IMR-90 (cell line): ENCODE data around the gene TGOLN2. TPM values are rescaled to one million over a fixed set of nuclear protein-coding genes. Genes with fewer than 3 reads are reported as not detected.

Experiments
- ATAC-seq: fragments of 200-7000 bp; cut with Tn5 transposase; 2 replicates; pipeline ENCODE4 v1.9.1; 2020; ENCODE audit warnings: low read depth, mild to moderate bottlenecking, moderate library complexity
- BruUV-seq: library from RNA; stranded (reverse); fragments of 400-500 nt; replicated peaks from 2 replicates; lab custom pipeline; 2021; lab: Mats Ljungman, UMichigan
- CTCF ChIA-PET: fragments of 300-600 bp; formaldehyde crosslinking; extraction: SDS; loops from one replicate; lab custom pipeline; 2021; ENCODE audit warnings: antibody characterized with exemption; lab: Yijun Ruan, JAX
- POLR2A ChIA-PET: fragments of 300-600 bp; sonication (Branson Sonifier 250); formaldehyde crosslinking; loops from one replicate; lab custom pipeline; 2022; ENCODE audit warnings: antibody characterized with exemption; ENCODE audit not compliant: unreplicated experiment; lab: Charles Lee
- DNase-seq: peaks from one replicate; pipeline ENCODE4 v3.0.0; 2013
- H2AFZ ChIP-seq: replicated peaks from 2 replicates; pipeline ENCODE3; 2013; ENCODE audit warnings: low read length, mild to moderate bottlenecking; ENCODE audit not compliant: poor library complexity
- H2AK5ac ChIP-seq: 2 replicates; pipeline ENCODE4 v1.6.1; 2013; ENCODE audit warnings: low read depth, low read length, inconsistent platforms
- H2AK9ac ChIP-seq: replicated peaks from 2 replicates; pipeline ENCODE3; 2013; ENCODE audit warnings: mild to moderate bottlenecking, low read depth, low read length, moderate library complexity; ENCODE audit not compliant: poor library complexity
- H2BK120ac ChIP-seq: 2 replicates; pipeline ENCODE4 v1.6.1; 2013; ENCODE audit warnings: low read depth, low read length, inconsistent platforms
- H2BK15ac ChIP-seq: 3 replicates; pipeline ENCODE4 v1.6.1; 2013; ENCODE audit warnings: low read depth, low read length, inconsistent platforms
- H2BK20ac ChIP-seq: 2 replicates; pipeline ENCODE4 v1.6.1; 2013; ENCODE audit warnings: low read depth, mild to moderate bottlenecking, inconsistent platforms, low read length, moderate library complexity
- H2BK5ac ChIP-seq: 2 replicates; pipeline ENCODE4 v1.6.1; 2013; ENCODE audit warnings: mild to moderate bottlenecking, low read depth, low read length, inconsistent platforms; ENCODE audit not compliant: poor library complexity, severe bottlenecking
- H3K14ac ChIP-seq: replicated peaks from 2 replicates; pipeline ENCODE4 v1.6.1; 2013; ENCODE audit warnings: low read depth, low read length, inconsistent platforms
- H3K18ac ChIP-seq: 2 replicates; pipeline ENCODE4 v1.6.1; 2013; ENCODE audit warnings: low read depth, low read length, control low read depth
- H3K23ac ChIP-seq: 2 replicates; pipeline ENCODE4 v1.6.1; 2013; ENCODE audit warnings: low read depth, low read length, inconsistent platforms
- H3K27ac ChIP-seq: 2 replicates; pipeline ENCODE4 v1.5.1; 2013; ENCODE audit warnings: mild to moderate bottlenecking, control low read depth, low read length; ENCODE audit not compliant: insufficient read depth
- H3K27me3 ChIP-seq: 2 replicates; pipeline ENCODE4 v1.6.1; 2013; ENCODE audit warnings: low read length; ENCODE audit not compliant: control insufficient read depth, insufficient read depth
- H3K36me3 ChIP-seq: 2 replicates; pipeline ENCODE4 v1.6.1; 2013; ENCODE audit warnings: low read length, mixed read lengths; ENCODE audit not compliant: control insufficient read depth, insufficient read depth
- H3K4ac ChIP-seq: 2 replicates; pipeline ENCODE4 v1.6.1; 2013; ENCODE audit warnings: low read depth, low read length, inconsistent platforms
- H3K4me1 ChIP-seq: 2 replicates; pipeline ENCODE4 v1.6.1; 2013; ENCODE audit warnings: low read length, mixed read lengths; ENCODE audit not compliant: control insufficient read depth, insufficient read depth
- H3K4me2 ChIP-seq: 2 replicates; pipeline ENCODE4 v1.6.1; 2013; ENCODE audit warnings: low read depth, mild to moderate bottlenecking, control low read depth, low read length, moderate library complexity
- H3K4me3 ChIP-seq: 2 replicates; pipeline ENCODE4 v1.5.1; 2013; ENCODE audit warnings: low read depth, mild to moderate bottlenecking, control low read depth, low read length, moderate library complexity; ENCODE audit not compliant: insufficient read depth
- H3K56ac ChIP-seq: 2 replicates; pipeline ENCODE4 v1.6.1; 2013; ENCODE audit warnings: low read length, inconsistent platforms; ENCODE audit not compliant: insufficient read depth; ENCODE audit errors: extremely low read depth
- H3K79me1 ChIP-seq, 2 experiments: 2 replicates each; pipeline ENCODE4 v1.6.1; 2013; ENCODE audit warnings: low read length in 2 of 2, inconsistent platforms in 1 of 2, low read depth in 1 of 2
- H3K9ac ChIP-seq: 2 replicates; pipeline ENCODE4 v1.6.1; 2013; ENCODE audit warnings: low read depth, low read length, control low read depth
- H3K9me1 ChIP-seq: 2 replicates; pipeline ENCODE4 v1.6.1; 2013; ENCODE audit warnings: low read length, inconsistent platforms; ENCODE audit not compliant: insufficient read depth
- H3K9me3 ChIP-seq: 2 replicates; pipeline ENCODE4 v1.6.1; 2013; ENCODE audit warnings: low read length; ENCODE audit not compliant: control insufficient read depth, insufficient read depth
- H4K20me1 ChIP-seq: 2 replicates; pipeline ENCODE4 v1.6.1; 2013; ENCODE audit warnings: low read length, inconsistent platforms; ENCODE audit not compliant: insufficient read depth
- H4K5ac ChIP-seq: 2 replicates; pipeline ENCODE4 v1.6.1; 2013; ENCODE audit warnings: mild to moderate bottlenecking, low read depth, low read length, control low read depth
- H4K8ac ChIP-seq, 2 experiments: 2 replicates each; pipeline ENCODE4 v1.6.1; 2013; ENCODE audit warnings: low read depth in 2 of 2, low read length in 2 of 2, control low read depth in 1 of 2, inconsistent platforms in 1 of 2
- H4K91ac ChIP-seq: 2 replicates; pipeline ENCODE4 v1.6.1; 2013; ENCODE audit warnings: low read depth, low read length, inconsistent platforms; ENCODE audit not compliant: insufficient read depth
- BHLHE40 ChIP-seq: fragments of 150-350 bp; IDR thresholded peaks from 2 replicates; pipeline ENCODE4 v1.6.1; 2016; ENCODE audit warnings: mild to moderate bottlenecking, low read depth, low read length
- CEBPB ChIP-seq: IDR thresholded peaks from 2 replicates; pipeline ENCODE4 v1.6.1; 2012; ENCODE audit warnings: low read depth, low read length, improper control_type of control experiment
- CHD1 ChIP-seq: IDR thresholded peaks from 2 replicates; pipeline ENCODE4 v1.6.1; 2012; ENCODE audit warnings: low read depth, low read length, improper control_type of control experiment
- CTCF ChIP-seq: conservative IDR thresholded peaks from 2 replicates; pipeline ENCODE4 v1.5.1; 2012; ENCODE audit warnings: mild to moderate bottlenecking, low read depth, low read length, improper control_type of control experiment
- FOS ChIP-seq: fragments of 150-350 bp; IDR thresholded peaks from 2 replicates; pipeline ENCODE4 v1.6.1; 2016; ENCODE audit warnings: low read depth, low read length
- MAFK ChIP-seq: IDR thresholded peaks from 2 replicates; pipeline ENCODE4 v1.6.1; 2012; ENCODE audit warnings: low read depth, low read length, improper control_type of control experiment
- MAZ ChIP-seq: IDR thresholded peaks from 2 replicates; pipeline ENCODE4 v1.6.1; 2012; ENCODE audit warnings: low read depth, mild to moderate bottlenecking, low read length, improper control_type of control experiment, moderate library complexity, borderline replicate concordance
- MXI1 ChIP-seq: IDR thresholded peaks from 2 replicates; pipeline ENCODE4 v1.6.1; 2012; ENCODE audit warnings: low read depth, mild to moderate bottlenecking, low read length, moderate library complexity, borderline replicate concordance
- POLR2A ChIP-seq: IDR thresholded peaks from 2 replicates; pipeline ENCODE4 v1.6.1; 2012; ENCODE audit warnings: mild to moderate bottlenecking, low read depth, low read length
- RAD21 ChIP-seq: IDR thresholded peaks from 2 replicates; pipeline ENCODE4 v1.6.1; 2012; ENCODE audit warnings: low read length, improper control_type of control experiment
- SMC3 ChIP-seq: fragments of 150-350 bp; IDR thresholded peaks from 2 replicates; pipeline ENCODE4 v1.6.1; 2016; ENCODE audit warnings: low read depth, mild to moderate bottlenecking, antibody characterized with exemption, low read length, moderate library complexity
- WGBS, 2 experiments: methylation state at CpG; one replicate each; pipeline versions ENCODE4 v1.1.5 to v1.1.7; 2013; ENCODE audit warnings: missing lambda C conversion rate in 2 of 2; ENCODE audit not compliant: insufficient read length in 1 of 2; ENCODE audit errors: extremely low coverage in 2 of 2; 5-methylcytosine and 5-hydroxymethylcytosine counted together
- dilution Hi-C: fragments of 300-500 bp; cut with HindIII; formaldehyde crosslinking; loops from one replicate; pipeline ENCODE4 v1.14.3; 2018; ENCODE audit warnings: low sequenced_read_pairs; ENCODE audit not compliant: unreplicated experiment
- in situ Hi-C: fragments of 300-500 bp; cut with MboI; formaldehyde crosslinking; loops from 3 replicates; pipeline ENCODE4 v1.14.3; 2019; ENCODE audit warnings: low sequenced_read_pairs, inconsistent platforms, mixed read lengths
- intact Hi-C: fragments of 100-400 bp; cut with micrococcal nuclease; formaldehyde crosslinking; loops from 2 replicates; pipeline ENCODE4 v1.10.0; 2022
- polyA plus RNA-seq, 3 experiments: library from polyadenylated mRNA; depleted of rRNA; stranded (reverse); fragments of >200 nt; gene quantifications; 2 replicates each; pipeline ENCODE4 v1.2.3, GENCODE V29; 2012; ENCODE audit warnings: low replicate concordance in 1 of 3
- total RNA-seq: library from RNA; depleted of rRNA; stranded (reverse); fragments of >200 nt; gene quantifications from 2 replicates; pipeline ENCODE4 v1.2.3, GENCODE V29; 2012
- TF ChIP-seq, protein P1 (sequence below): fragments of 150-350 bp; IDR thresholded peaks from 2 replicates; pipeline ENCODE4 v1.6.1; 2016; ENCODE audit warnings: low read depth, mild to moderate bottlenecking, low read length, moderate library complexity, borderline replicate concordance
- TF ChIP-seq, protein P2 (sequence below): fragments of 150-350 bp; IDR thresholded peaks from 2 replicates; pipeline ENCODE4 v1.6.1; 2017; ENCODE audit warnings: mild to moderate bottlenecking, antibody characterized with exemption, low read length, low read depth

TGOLN2 gene
- total and polyA plus RNA-seq, 2 of the 4 experiments (the other 2 are of a cell fraction) = 57.7 to 92.3 TPM

- in situ Hi-C loops = no loop called here
- ChIA-PET POLR2A (no interaction called here), CTCF (interaction anchor here (0.8 kb wide), 1 partner anchor 177 kb away, joined by 6 read pairs; the partner anchor contains the start of gene TCF7L1)
- no peak overlapping the region for H2AFZ ChIP-seq
- ATAC-seq = no peak
- peak; percentile 10 for DNase-seq
- no peak overlapping the region for H4K8ac ChIP-seq
- WGBS, 2 experiments = 100% methylated on average over 1 of the region's 3 CpGs; no CpG with 5 or more reads in 1 of the 2 experiments
- H2BK20ac ChIP-seq = peak overlapping the region; percentile 21; the same call in 1 of the 2 replicates
- H2BK5ac ChIP-seq = peak overlapping the region; percentile 61
- no peak overlapping the region for H3K9ac ChIP-seq
- TF ChIP-seq, protein P1, sequence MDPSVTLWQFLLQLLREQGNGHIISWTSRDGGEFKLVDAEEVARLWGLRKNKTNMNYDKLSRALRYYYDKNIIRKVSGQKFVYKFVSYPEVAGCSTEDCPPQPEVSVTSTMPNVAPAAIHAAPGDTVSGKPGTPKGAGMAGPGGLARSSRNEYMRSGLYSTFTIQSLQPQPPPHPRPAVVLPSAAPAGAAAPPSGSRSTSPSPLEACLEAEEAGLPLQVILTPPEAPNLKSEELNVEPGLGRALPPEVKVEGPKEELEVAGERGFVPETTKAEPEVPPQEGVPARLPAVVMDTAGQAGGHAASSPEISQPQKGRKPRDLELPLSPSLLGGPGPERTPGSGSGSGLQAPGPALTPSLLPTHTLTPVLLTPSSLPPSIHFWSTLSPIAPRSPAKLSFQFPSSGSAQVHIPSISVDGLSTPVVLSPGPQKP = no peak
- TF ChIP-seq MAFK = no peak
- TF ChIP-seq CEBPB = no peak
- TF ChIP-seq MXI1 = no peak
- TF ChIP-seq POLR2A = no peak
- TF ChIP-seq RAD21 = no peak
- TF ChIP-seq FOS = no peak
- TF ChIP-seq, protein P2, sequence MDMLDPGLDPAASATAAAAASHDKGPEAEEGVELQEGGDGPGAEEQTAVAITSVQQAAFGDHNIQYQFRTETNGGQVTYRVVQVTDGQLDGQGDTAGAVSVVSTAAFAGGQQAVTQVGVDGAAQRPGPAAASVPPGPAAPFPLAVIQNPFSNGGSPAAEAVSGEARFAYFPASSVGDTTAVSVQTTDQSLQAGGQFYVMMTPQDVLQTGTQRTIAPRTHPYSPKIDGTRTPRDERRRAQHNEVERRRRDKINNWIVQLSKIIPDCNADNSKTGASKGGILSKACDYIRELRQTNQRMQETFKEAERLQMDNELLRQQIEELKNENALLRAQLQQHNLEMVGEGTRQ = no peak
- no peak for TF ChIP-seq CHD1
- TF ChIP-seq MAZ = no peak
- no peak for TF ChIP-seq BHLHE40
- TF ChIP-seq SMC3 = no peak
- no peak for TF ChIP-seq CTCF
- H2AK5ac ChIP-seq = peak overlapping the region; percentile 28; the same call in 1 of the 2 replicates
- no peak overlapping the region for H4K91ac ChIP-seq
- BruUV-seq = no TSS peak
- H3K9me1 ChIP-seq = peaks cover 26% of the 10 kb centered on the region
- H3K9me3 ChIP-seq = no peaks in the 10 kb centered on the region
- H4K20me1 ChIP-seq = peaks cover 16% of the 10 kb centered on the region; the same call in 1 of the 2 replicates
- peaks cover 25% of the 10 kb centered on the region for H3K4me1 ChIP-seq
- peak overlapping the region; percentile 43; the same call in 1 of the 2 replicates for H2BK120ac ChIP-seq
- intact Hi-C loops = no loop called here
- peak overlapping the region; percentile 41; the same call in 2 of the 3 replicates for H2BK15ac ChIP-seq
- no peaks in the 10 kb centered on the region for H3K27me3 ChIP-seq
- H3K4me3 ChIP-seq = no peak overlapping the region
- H3K27ac ChIP-seq = peak overlapping the region; percentile 50; the same call in 1 of the 2 replicates
- no peak overlapping the region for H3K4me2 ChIP-seq
- H3K18ac ChIP-seq = no peak overlapping the region
- H4K5ac ChIP-seq = no peak overlapping the region
- H3K4ac ChIP-seq = no peak overlapping the region
- H3K56ac ChIP-seq = no peak overlapping the region
- dilution Hi-C loops = no loop called here
- H3K36me3 ChIP-seq = peaks cover 41% of the 10 kb centered on the region
- H3K14ac ChIP-seq = no peak overlapping the region
- H3K23ac ChIP-seq = no peak overlapping the region
- peaks cover 6 to 47% of the 10 kb centered on the region in 2 experiments; a peak in 2 of 4 replicates for H3K79me1 ChIP-seq
- no peak overlapping the region for H2AK9ac ChIP-seq
Measured at GRCh38 chr2:85310330-85310729, 17.5 kb downstream of the TGOLN2 start.
